A673 (cell line): ENCODE measurements around the gene ANO1. TPM values are rescaled to one million over a fixed set of nuclear protein-coding genes. Genes with fewer than 3 reads are reported as not detected.

Experiments
- BruUV-seq: library from RNA; stranded (reverse); fragments of 400-500 nt; replicated peaks from 2 replicates; lab custom pipeline; 2021; lab: Mats Ljungman, UMichigan
- CTCF ChIA-PET: fragments of 300-600 bp; sonication (Branson Sonifier 250); formaldehyde crosslinking; loops from one replicate; lab custom pipeline; 2022; ENCODE audit warnings: antibody characterized with exemption; lab: Charles Lee
- POLR2A ChIA-PET: fragments of 300-600 bp; sonication (Branson Sonifier 250); formaldehyde crosslinking; loops from one replicate; lab custom pipeline; 2022; ENCODE audit warnings: antibody characterized with exemption; ENCODE audit not compliant: low non-redundant PET; lab: Charles Lee
- DNase-seq: peaks from one replicate; pipeline ENCODE4 v3.0.0-alpha.2; 2015; ENCODE audit warnings: low spot score
- H3K27ac ChIP-seq: fragments of 200-600 bp; sonication (generic); 2 replicates; pipeline ENCODE4 v1.5.1; 2016; ENCODE audit warnings: mixed run types, low read depth, mild to moderate bottlenecking, mixed read lengths, antibody characterized with exemption, low read length; ENCODE audit not compliant: poor library complexity, severe bottlenecking
- H3K27me3 ChIP-seq: fragments of 200-600 bp; sonication (generic); replicated peaks from 2 replicates; pipeline ENCODE4 v1.6.1; 2017; ENCODE audit warnings: mixed run types, low read depth, mild to moderate bottlenecking, mixed read lengths, antibody characterized with exemption, low read length; ENCODE audit not compliant: insufficient read depth, poor library complexity
- H3K36me3 ChIP-seq: fragments of 200-600 bp; sonication (generic); 2 replicates; pipeline ENCODE4 v1.6.1; 2016; ENCODE audit warnings: mixed run types, mild to moderate bottlenecking, mixed read lengths, antibody characterized with exemption, low read length; ENCODE audit not compliant: insufficient read depth, poor library complexity, severe bottlenecking
- H3K4me1 ChIP-seq: fragments of 200-600 bp; sonication (generic); 2 replicates; pipeline ENCODE4 v1.6.1; 2017; ENCODE audit warnings: mixed run types, mild to moderate bottlenecking, mixed read lengths, antibody characterized with exemption, low read length; ENCODE audit not compliant: insufficient read depth, poor library complexity, severe bottlenecking
- H3K4me3 ChIP-seq: fragments of 200-600 bp; sonication (generic); 2 replicates; pipeline ENCODE4 v1.5.1; 2016; ENCODE audit warnings: low read depth, mixed run types, mild to moderate bottlenecking, mixed read lengths, low read length; ENCODE audit not compliant: poor library complexity, severe bottlenecking
- H3K9me3 ChIP-seq: fragments of 200-600 bp; sonication (generic); 2 replicates; pipeline ENCODE4 v1.6.1; 2016; ENCODE audit warnings: mixed run types, low read depth, mild to moderate bottlenecking, mixed read lengths, antibody characterized with exemption, low read length; ENCODE audit not compliant: poor library complexity, severe bottlenecking
- EZH2 ChIP-seq: fragments of 200-600 bp; sonication (generic); IDR thresholded peaks from 2 replicates; pipeline ENCODE4 v1.6.1; 2017; ENCODE audit warnings: borderline replicate concordance, low read depth, mild to moderate bottlenecking, mixed read lengths, antibody characterized with exemption, low read length; ENCODE audit not compliant: poor library complexity, severe bottlenecking
- intact Hi-C: fragments of 100-400 bp; cut with micrococcal nuclease; formaldehyde crosslinking; loops from one replicate; pipeline ENCODE4 v1.10.0; 2022; ENCODE audit not compliant: unreplicated experiment
- total RNA-seq: library from RNA; stranded (reverse); gene quantifications from 2 replicates; pipeline ENCODE4 v1.2.3, GENCODE V29; 2021
- TF ChIP-seq, protein P1 (sequence below): fragments of 300-800, 200-600 bp; sonication (generic); conservative IDR thresholded peaks from 2 replicates; pipeline ENCODE4 v1.5.1; 2017; ENCODE audit warnings: low read depth, mild to moderate bottlenecking, antibody characterized with exemption, low read length, moderate library complexity, mixed read lengths

The ANO1 gene
- total RNA-seq, 1 experiment from 2014 or later, result 0.90 TPM

DNA sequence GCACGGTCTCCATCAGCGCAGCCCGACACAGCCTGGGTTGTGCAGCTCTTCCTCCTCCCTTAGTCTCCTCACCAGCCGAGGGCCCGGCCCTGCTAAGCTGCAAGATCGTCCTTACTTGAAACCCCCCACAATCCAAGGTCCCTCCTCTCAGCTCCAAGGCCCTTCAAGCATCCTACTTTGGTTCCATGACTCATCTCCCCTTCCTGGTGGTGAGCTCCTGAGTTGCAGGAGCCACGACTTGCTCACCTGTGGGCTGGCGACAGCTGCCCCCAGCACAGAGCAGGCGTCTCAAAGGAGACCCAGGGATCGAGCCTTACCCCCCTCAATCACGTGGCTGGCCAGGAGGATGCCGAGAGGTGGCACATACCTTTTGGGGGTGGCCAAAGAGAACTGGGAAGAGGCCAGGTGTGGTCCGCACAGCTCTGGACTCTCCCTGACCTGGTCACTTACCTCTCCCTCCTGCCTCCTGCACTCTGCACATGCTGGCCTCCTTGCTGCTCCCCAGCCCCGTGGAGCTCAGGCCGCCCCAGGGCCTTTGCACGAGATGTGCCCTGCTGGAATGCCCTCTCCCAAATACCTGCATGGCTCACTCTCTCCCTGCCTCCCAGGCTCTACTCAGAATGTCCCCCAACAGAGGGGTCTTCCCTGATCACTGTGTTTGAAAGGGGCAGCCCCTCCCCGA, 89.7 kb downstream of the ANO1 start:
- CTCF ChIA-PET, result no interaction called here
- Histone ChIP-seq H3K9me3 (no peaks in the 10 kb centered on the region), H3K27ac (no peak overlapping the region), H3K4me3 (no peak overlapping the region), H3K27me3 (no peaks in the 10 kb centered on the region), H3K4me1 (no peaks in the 10 kb centered on the region), H3K36me3 (no peaks in the 10 kb centered on the region)
- BruUV-seq, result no TSS peak
- TF ChIP-seq, protein P1, sequence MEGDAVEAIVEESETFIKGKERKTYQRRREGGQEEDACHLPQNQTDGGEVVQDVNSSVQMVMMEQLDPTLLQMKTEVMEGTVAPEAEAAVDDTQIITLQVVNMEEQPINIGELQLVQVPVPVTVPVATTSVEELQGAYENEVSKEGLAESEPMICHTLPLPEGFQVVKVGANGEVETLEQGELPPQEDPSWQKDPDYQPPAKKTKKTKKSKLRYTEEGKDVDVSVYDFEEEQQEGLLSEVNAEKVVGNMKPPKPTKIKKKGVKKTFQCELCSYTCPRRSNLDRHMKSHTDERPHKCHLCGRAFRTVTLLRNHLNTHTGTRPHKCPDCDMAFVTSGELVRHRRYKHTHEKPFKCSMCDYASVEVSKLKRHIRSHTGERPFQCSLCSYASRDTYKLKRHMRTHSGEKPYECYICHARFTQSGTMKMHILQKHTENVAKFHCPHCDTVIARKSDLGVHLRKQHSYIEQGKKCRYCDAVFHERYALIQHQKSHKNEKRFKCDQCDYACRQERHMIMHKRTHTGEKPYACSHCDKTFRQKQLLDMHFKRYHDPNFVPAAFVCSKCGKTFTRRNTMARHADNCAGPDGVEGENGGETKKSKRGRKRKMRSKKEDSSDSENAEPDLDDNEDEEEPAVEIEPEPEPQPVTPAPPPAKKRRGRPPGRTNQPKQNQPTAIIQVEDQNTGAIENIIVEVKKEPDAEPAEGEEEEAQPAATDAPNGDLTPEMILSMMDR, result no peak
- TF ChIP-seq EZH2, result no peak
- POLR2A ChIA-PET, result no interaction called here
- no peak for DNase-seq
- intact Hi-C loops, result no loop called here

DNA sequence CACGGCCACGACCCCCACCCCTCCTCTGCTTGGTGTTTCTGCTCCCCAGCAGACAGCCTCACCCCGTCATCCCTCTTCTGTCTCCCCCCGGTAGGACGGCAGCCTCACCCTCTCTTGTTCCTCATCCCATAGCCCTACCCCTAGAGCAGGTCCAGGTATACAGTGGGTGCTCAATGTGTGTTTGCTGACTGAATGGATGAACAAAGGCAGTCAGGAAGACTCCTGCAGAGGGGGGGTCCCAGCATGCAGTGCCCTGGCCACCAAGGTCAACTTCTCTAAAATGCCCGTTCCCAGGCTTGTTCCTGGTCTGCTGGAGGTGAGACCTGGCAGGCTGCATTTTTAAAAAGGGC, 90.3 kb downstream of the ANO1 start:
- Histone ChIP-seq H3K36me3 (no peaks in the 10 kb centered on the region), H3K27ac (no peak overlapping the region), H3K27me3 (no peaks in the 10 kb centered on the region), H3K4me1 (no peaks in the 10 kb centered on the region), H3K9me3 (no peaks in the 10 kb centered on the region), H3K4me3 (no peak overlapping the region)
- no TSS peak for BruUV-seq
- ChIA-PET CTCF (no interaction called here), POLR2A (no interaction called here)
- intact Hi-C loops, result no loop called here
- DNase-seq, result no peak
- TF ChIP-seq, protein P1, result no peak
- TF ChIP-seq EZH2, result no peak

DNA sequence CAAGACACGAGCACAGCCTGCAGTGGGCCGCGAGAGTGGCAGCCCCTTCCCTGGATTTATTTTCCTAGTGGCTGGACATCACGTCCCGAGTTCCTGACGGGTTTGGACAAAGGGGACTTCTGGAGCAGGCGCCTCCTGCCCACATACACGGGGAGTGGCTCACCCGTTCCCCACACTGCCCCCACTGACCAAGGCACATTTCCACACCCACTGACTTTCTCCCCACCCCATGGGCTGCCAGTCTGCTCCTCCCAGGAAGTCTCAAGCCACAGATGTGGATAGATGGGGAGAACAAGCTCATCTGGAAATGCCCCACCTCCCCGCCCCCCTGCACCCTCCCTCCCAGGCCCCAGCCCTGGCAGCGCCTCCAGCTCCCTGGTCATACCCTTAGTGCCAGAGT, 91.0 kb downstream of the ANO1 start:
- Histone ChIP-seq H3K27me3 (no peaks in the 10 kb centered on the region), H3K27ac (no peak overlapping the region), H3K4me3 (no peak overlapping the region), H3K36me3 (no peaks in the 10 kb centered on the region), H3K4me1 (no peaks in the 10 kb centered on the region), H3K9me3 (no peaks in the 10 kb centered on the region)
- ChIA-PET POLR2A (no interaction called here), CTCF (no interaction called here)
- DNase-seq, result no peak
- TF ChIP-seq, protein P1, result no peak
- no peak for TF ChIP-seq EZH2
- BruUV-seq, result no TSS peak
- intact Hi-C loops, result no loop called here
